GM15510 (cell line): ENCODE measurements around the gene GPR158.

Experiments used
- POLR2A ChIP-seq: IDR thresholded peaks from 3 replicates; pipeline ENCODE4 v1.6.1; 2011; ENCODE audit warnings: borderline replicate concordance; ENCODE audit not compliant: insufficient read length; ENCODE audit errors: extremely low read depth

The GPR158 gene

GRCh38 chr10:25328361-25328760, 153.6 kb downstream of the GPR158 start:
- TF ChIP-seq POLR2A = no peak

- TF ChIP-seq POLR2A = no peak
Observed at GRCh38 chr10:25334445-25334844, 159.6 kb downstream of the GPR158 start.

GRCh38 chr10:25336330-25336729, 161.5 kb downstream of the GPR158 start:
- no peak for TF ChIP-seq POLR2A

- TF ChIP-seq POLR2A = no peak
Observed at GRCh38 chr10:25338271-25338670, 163.5 kb downstream of the GPR158 start.

- TF ChIP-seq POLR2A = no peak
Observed at GRCh38 chr10:25339966-25340365, 165.2 kb downstream of the GPR158 start.

GRCh38 chr10:25349520-25349919, 174.7 kb downstream of the GPR158 start:
- TF ChIP-seq POLR2A = no peak

- no peak for TF ChIP-seq POLR2A
Observed at GRCh38 chr10:25356609-25357008, 181.8 kb downstream of the GPR158 start.

GRCh38 chr10:25357269-25357668, 182.5 kb downstream of the GPR158 start:
- no peak for TF ChIP-seq POLR2A

GRCh38 chr10:25382029-25382810, 207.4 kb downstream of the GPR158 start:
- TF ChIP-seq POLR2A = no peak

GRCh38 chr10:25383686-25384085, 208.9 kb downstream of the GPR158 start:
- no peak for TF ChIP-seq POLR2A

- TF ChIP-seq POLR2A = no peak
Observed at GRCh38 chr10:25384618-25385017, 209.8 kb downstream of the GPR158 start.

GRCh38 chr10:25388188-25388861, 213.5 kb downstream of the GPR158 start:
- TF ChIP-seq POLR2A = no peak

- TF ChIP-seq POLR2A = no peak
Observed at GRCh38 chr10:25388862-25389206, 214.0 kb downstream of the GPR158 start.

GRCh38 chr10:25390733-25391132, 215.9 kb downstream of the GPR158 start:
- TF ChIP-seq POLR2A = no peak

GRCh38 chr10:25392132-25392531, 217.3 kb downstream of the GPR158 start:
- TF ChIP-seq POLR2A = no peak

- TF ChIP-seq POLR2A = no peak
Observed at GRCh38 chr10:25393621-25394020, 218.8 kb downstream of the GPR158 start.

GRCh38 chr10:25398680-25399079, 223.9 kb downstream of the GPR158 start:
- no peak for TF ChIP-seq POLR2A

- no peak for TF ChIP-seq POLR2A
Observed at GRCh38 chr10:25405871-25406270, 231.1 kb downstream of the GPR158 start.
